Osteoblast (primary cell): Measurements from ENCODE around the gene SNCB. TPM values are rescaled to one million over a fixed set of nuclear protein-coding genes. Genes with fewer than 3 reads are reported as not detected.

ENCODE experiments used
- DNase-seq: peaks from one replicate; pipeline ENCODE4 v3.0.0; 2011; ENCODE audit warnings: low spot score, mixed read lengths; ENCODE audit not compliant: insufficient read length; ENCODE audit errors: missing footprints
- H2AFZ ChIP-seq: 2 replicates; pipeline ENCODE4 v1.6.0; 2011; ENCODE audit warnings: mild to moderate bottlenecking, low read length
- H3K27ac ChIP-seq: 2 replicates; pipeline ENCODE4 v1.5.1; 2011; ENCODE audit warnings: mild to moderate bottlenecking, low read depth, low read length, moderate library complexity
- H3K27me3 ChIP-seq: 2 replicates; pipeline ENCODE4 v1.6.0; 2012; ENCODE audit warnings: mild to moderate bottlenecking, control low read depth, inconsistent platforms, low read length, moderate library complexity; ENCODE audit not compliant: insufficient read depth
- H3K36me3 ChIP-seq: 2 replicates; pipeline ENCODE4 v1.5.1; 2011; ENCODE audit warnings: mild to moderate bottlenecking, low read length, control low read depth, moderate library complexity; ENCODE audit not compliant: insufficient read depth
- H3K4me1 ChIP-seq: 2 replicates; pipeline ENCODE4 v1.5.1; 2011; ENCODE audit warnings: mild to moderate bottlenecking, low read length, control low read depth, moderate library complexity; ENCODE audit not compliant: insufficient read depth
- H3K4me2 ChIP-seq: 2 replicates; pipeline ENCODE4 v1.6.0; 2011; ENCODE audit warnings: mild to moderate bottlenecking, low read length; ENCODE audit not compliant: insufficient read depth
- H3K4me3 ChIP-seq: fragments of 200-600 bp; sonication (generic); 3 replicates; pipeline ENCODE4 v1.5.1; 2012; ENCODE audit warnings: mild to moderate bottlenecking, low read length, inconsistent platforms; ENCODE audit not compliant: insufficient read depth
- H3K79me2 ChIP-seq: 2 replicates; pipeline ENCODE4 v1.6.0; 2012; ENCODE audit warnings: mild to moderate bottlenecking, low read length, control low read depth, inconsistent platforms; ENCODE audit not compliant: insufficient read depth
- H3K9me3 ChIP-seq: 2 replicates; pipeline ENCODE4 v1.5.1; 2011; ENCODE audit warnings: low read depth, low read length, control low read depth
- H4K20me1 ChIP-seq: 2 replicates; pipeline ENCODE4 v1.6.0; 2012; ENCODE audit warnings: mild to moderate bottlenecking, low read length, control low read depth; ENCODE audit not compliant: insufficient read depth
- total RNA-seq: library from RNA; depleted of rRNA; stranded (reverse); fragments of >200 nt; gene quantifications from 2 replicates; pipeline ENCODE4 v1.2.3, GENCODE V29; 2012
- TF ChIP-seq, protein P1 (sequence below): IDR thresholded peaks from 2 replicates; pipeline ENCODE4 v1.5.1; 2011; ENCODE audit warnings: mild to moderate bottlenecking, low read depth, low read length, moderate library complexity; ENCODE audit errors: extremely low read depth

SNCB gene
- total RNA-seq, 1 donor, result not detected

DNA sequence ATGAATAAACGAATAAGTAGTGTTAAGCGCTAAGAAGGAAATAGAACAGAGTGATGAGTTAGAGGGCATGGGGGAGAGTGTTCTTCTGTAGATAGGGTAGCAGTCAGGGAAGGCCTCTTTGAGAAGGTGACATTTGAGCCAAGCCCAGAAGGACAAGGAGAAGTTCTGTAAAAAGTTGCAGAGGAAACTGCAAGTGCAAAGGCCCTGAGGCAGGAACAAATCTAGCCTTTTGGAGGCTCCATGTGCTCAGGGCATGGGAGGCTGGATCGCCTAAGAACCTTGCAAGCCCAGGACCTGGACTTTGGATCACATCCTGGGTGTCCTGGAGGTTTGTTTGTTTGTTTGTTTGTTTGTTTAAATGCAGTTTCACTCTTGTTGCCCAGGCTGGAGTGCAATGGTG, 8.1 kb upstream of the SNCB start:
- H3K4me2 ChIP-seq, result no peak overlapping the region
- H3K4me3 ChIP-seq, result no peak overlapping the region
- TF ChIP-seq, protein P1, sequence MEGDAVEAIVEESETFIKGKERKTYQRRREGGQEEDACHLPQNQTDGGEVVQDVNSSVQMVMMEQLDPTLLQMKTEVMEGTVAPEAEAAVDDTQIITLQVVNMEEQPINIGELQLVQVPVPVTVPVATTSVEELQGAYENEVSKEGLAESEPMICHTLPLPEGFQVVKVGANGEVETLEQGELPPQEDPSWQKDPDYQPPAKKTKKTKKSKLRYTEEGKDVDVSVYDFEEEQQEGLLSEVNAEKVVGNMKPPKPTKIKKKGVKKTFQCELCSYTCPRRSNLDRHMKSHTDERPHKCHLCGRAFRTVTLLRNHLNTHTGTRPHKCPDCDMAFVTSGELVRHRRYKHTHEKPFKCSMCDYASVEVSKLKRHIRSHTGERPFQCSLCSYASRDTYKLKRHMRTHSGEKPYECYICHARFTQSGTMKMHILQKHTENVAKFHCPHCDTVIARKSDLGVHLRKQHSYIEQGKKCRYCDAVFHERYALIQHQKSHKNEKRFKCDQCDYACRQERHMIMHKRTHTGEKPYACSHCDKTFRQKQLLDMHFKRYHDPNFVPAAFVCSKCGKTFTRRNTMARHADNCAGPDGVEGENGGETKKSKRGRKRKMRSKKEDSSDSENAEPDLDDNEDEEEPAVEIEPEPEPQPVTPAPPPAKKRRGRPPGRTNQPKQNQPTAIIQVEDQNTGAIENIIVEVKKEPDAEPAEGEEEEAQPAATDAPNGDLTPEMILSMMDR, result no peak
- H3K27ac ChIP-seq, result no peak overlapping the region
- DNase-seq, result no peak
- peaks cover 33% of the 10 kb centered on the region for H3K27me3 ChIP-seq
- H2AFZ ChIP-seq, result no peak overlapping the region
- H3K4me1 ChIP-seq, result no peaks in the 10 kb centered on the region
- H4K20me1 ChIP-seq, result no peaks in the 10 kb centered on the region
- no peaks in the 10 kb centered on the region for H3K36me3 ChIP-seq
- H3K79me2 ChIP-seq, result no peaks in the 10 kb centered on the region
- H3K9me3 ChIP-seq, result no peaks in the 10 kb centered on the region

DNA sequence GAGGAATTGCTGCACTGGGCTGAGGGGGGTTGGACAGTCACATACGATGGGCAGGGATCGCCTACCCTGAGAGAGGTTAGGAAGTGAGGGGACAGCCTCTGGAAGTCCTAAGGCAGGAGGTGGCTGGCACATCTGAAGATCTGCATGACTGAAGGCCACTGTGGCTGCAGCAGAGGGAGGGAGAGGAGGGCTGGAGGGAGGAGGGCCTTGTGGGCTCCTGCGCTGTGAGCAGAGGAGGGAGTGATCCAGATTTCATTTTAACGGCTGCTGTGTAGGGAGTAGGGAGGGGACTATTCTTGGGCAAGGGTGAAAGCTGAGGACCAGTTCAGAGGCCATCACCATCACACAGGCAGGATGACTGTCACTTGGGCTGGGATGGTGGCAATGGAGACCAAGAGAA, 7.2 kb upstream of the SNCB start:
- no peaks in the 10 kb centered on the region for H3K4me1 ChIP-seq
- TF ChIP-seq, protein P1, result no peak
- H3K27ac ChIP-seq, result no peak overlapping the region
- H3K4me2 ChIP-seq, result no peak overlapping the region
- H4K20me1 ChIP-seq, result no peaks in the 10 kb centered on the region
- H3K9me3 ChIP-seq, result no peaks in the 10 kb centered on the region
- DNase-seq, result no peak
- H2AFZ ChIP-seq, result no peak overlapping the region
- H3K27me3 ChIP-seq, result peaks cover 40% of the 10 kb centered on the region
- H3K4me3 ChIP-seq, result no peak overlapping the region
- no peaks in the 10 kb centered on the region for H3K79me2 ChIP-seq
- no peaks in the 10 kb centered on the region for H3K36me3 ChIP-seq

DNA sequence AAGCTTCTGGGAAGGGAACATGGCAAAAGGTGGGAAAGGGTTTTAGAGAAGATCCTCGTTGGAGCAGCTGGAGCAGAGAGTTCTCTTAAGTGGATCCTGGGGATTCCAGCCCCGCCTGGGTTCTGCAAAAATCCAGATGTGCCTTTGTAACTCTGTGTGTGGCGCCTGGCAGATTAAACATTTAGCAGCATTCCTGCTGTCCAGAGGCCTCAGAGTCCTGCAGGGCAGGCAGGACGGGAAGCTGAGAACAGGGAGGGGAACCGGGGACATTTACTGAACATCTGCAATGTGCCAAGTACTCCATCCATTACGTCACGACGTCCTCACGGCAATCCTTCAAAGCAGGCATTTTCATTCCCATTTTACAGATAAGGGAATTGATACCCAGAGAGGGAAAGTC, 6.1 kb upstream of the SNCB start:
- TF ChIP-seq, protein P1, result no peak
- DNase-seq, result no peak
- H3K36me3 ChIP-seq, result no peaks in the 10 kb centered on the region

DNA sequence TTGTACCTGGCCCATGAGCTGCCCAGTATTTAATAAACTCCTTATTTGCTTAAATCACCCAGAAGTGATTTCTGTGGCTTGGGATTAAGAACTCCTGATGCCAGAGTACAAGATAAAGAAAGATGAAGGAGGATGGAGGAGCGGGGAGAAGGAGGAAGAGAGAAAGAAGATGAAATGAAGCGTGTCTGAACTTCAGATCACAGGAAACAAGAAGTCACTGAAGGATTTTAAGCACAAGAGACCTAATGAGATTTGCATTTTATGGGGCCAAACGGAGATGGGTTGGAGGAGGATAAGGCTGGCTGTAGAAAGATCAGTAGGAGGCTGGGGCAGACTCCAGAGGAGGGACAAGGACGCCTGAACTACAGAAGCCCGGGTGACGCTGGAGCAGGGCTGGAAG, 3.3 kb upstream of the SNCB start:
- no peaks in the 10 kb centered on the region for H3K79me2 ChIP-seq
- peaks cover 6% of the 10 kb centered on the region for H4K20me1 ChIP-seq
- H3K36me3 ChIP-seq, result no peaks in the 10 kb centered on the region
- H3K4me2 ChIP-seq, result no peak overlapping the region
- H3K4me3 ChIP-seq, result no peak overlapping the region
- peaks cover 78% of the 10 kb centered on the region for H3K27me3 ChIP-seq
- H3K4me1 ChIP-seq, result no peaks in the 10 kb centered on the region
- H3K9me3 ChIP-seq, result no peaks in the 10 kb centered on the region
- TF ChIP-seq, protein P1, result no peak
- no peak overlapping the region for H3K27ac ChIP-seq
- no peak for DNase-seq
- no peak overlapping the region for H2AFZ ChIP-seq

More for the DNA sequence above, 6.1 kb upstream of the SNCB start:
- H4K20me1 ChIP-seq, result no peaks in the 10 kb centered on the region
- no peak overlapping the region for H3K4me2 ChIP-seq
- no peaks in the 10 kb centered on the region for H3K4me1 ChIP-seq
- no peak overlapping the region for H3K4me3 ChIP-seq
- no peaks in the 10 kb centered on the region for H3K9me3 ChIP-seq
- no peak overlapping the region for H2AFZ ChIP-seq
- H3K27ac ChIP-seq, result no peak overlapping the region
- H3K27me3 ChIP-seq, result peaks cover 50% of the 10 kb centered on the region
- no peaks in the 10 kb centered on the region for H3K79me2 ChIP-seq
